ENCODE results near the gene HEMK1. TPM values are rescaled to one million over a fixed set of nuclear protein-coding genes. Genes with fewer than 3 reads are reported as not detected.

HEMK1 gene
- total RNA-seq, 2 experiments from 2014 or later, result 27.0 to 30.4 TPM

DNA sequence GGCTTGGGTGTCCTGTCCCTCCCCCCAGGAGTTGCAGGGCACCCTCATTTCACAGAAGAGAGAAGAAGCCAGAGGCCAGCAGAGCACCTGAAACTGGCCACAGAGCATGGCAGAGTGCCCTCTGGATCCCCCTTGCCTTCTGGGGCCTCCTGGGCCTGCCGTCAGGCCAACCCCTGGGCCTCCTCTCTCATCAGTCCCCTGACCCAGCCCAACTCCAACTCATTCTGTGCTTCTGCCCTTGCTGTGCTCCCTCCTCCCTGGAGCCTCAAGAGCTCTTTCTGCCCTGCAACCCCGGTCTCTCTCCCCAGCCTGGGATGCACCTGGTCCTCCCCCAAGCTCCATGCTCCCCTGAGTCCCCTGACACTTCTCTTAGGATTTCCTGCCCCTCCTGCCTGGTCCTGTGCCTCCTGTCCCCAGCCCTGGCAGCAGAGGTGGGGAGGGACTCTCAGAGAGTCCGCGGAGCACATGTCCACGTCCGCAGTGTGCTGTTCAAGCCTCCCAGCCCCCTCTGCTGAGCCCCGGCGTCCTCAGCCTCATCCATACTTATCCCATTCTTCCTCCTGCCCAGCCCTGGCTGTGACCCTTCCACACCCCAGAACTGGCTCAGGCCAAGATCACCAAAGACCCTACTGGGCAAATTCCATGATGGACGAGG, 35.4 kb upstream of the HEMK1 start:
- CTCF ChIA-PET, result interaction anchor here (1.0 kb wide), 1 partner anchor 10 kb away, joined by 4 read pairs; no protein-coding TSS in a partner anchor
- intact Hi-C loops (cut with micrococcal nuclease), result no loop called here
- H3K9me3 Mint-ChIP-seq, result no peaks in the 10 kb centered on the region
- H3K4me1 Mint-ChIP-seq (ENCODE audit: low read depth), result no peaks in the 10 kb centered on the region
- H3K27me3 Mint-ChIP-seq (ENCODE audit: low read depth), result peaks cover 3% of the 10 kb centered on the region
- no peak overlapping the region for H3K4me3 Mint-ChIP-seq
- no peak for DNase-seq
- H3K36me3 Mint-ChIP-seq (ENCODE audit: low read depth), result no peaks in the 10 kb centered on the region
- H3K27ac Mint-ChIP-seq, result no peak overlapping the region

- no peaks in the 10 kb centered on the region for H3K9me3 Mint-ChIP-seq
- no peak overlapping the region for H3K4me3 Mint-ChIP-seq
- no peak for DNase-seq
- no peaks in the 10 kb centered on the region for H3K4me1 Mint-ChIP-seq (ENCODE audit: low read depth)
- no peak overlapping the region for H3K27ac Mint-ChIP-seq
- intact Hi-C loops (cut with micrococcal nuclease), result no loop called here
- no peaks in the 10 kb centered on the region for H3K36me3 Mint-ChIP-seq (ENCODE audit: low read depth)
- CTCF ChIA-PET, result interaction anchor here (0.6 to 1.5 kb wide), 3 partner anchors 9 to 190 kb away, joined by 3 to 4 read pairs (median 4); no protein-coding TSS in a partner anchor
- H3K27me3 Mint-ChIP-seq (ENCODE audit: low read depth), result peaks cover under 1% of the 10 kb centered on the region
These were observed 34.5 kb upstream of the HEMK1 start for GRCh38 chr3:50534681-50535330.

DNA sequence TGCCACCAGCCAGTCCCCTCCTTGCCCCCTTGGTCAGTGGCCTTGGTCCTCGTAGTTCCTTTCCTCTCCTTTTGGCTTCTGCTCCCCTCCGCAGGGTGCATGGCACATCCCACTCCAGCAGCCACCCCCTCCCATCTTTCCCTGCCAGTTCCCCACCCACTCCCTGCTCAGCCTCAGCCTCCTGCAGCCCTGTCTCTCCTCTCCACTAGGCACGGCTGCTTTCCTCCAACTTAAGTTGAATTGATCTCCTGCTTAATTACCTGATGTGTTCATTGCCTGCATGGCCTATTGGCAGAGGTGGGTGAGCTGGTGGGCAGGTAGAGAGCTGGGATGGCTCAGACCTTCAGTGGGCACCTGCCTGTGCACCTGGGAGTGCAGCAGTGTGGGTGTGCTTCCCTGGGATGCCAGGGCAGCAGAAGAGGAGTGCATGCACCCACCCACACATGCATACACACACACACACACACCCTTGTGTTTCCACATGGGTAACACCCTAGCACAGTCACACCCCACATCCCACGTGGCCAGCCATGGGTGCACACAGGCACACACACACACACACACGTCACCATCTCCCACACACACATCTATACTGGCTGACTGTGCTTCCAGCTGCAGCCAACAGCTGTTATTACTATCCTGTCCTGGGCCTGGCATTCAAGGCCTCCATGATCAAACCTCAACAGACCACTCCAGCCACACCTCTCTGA, 32.7 kb upstream of the HEMK1 start:
- intact Hi-C loops (cut with micrococcal nuclease), result no loop called here
- Mint-ChIP-seq H3K36me3 (ENCODE audit: low read depth) (no peaks in the 10 kb centered on the region), H3K27ac (no peak overlapping the region), H3K9me3 (no peaks in the 10 kb centered on the region), H3K27me3 (ENCODE audit: low read depth) (no peaks in the 10 kb centered on the region), H3K4me3 (no peak overlapping the region), H3K4me1 (ENCODE audit: low read depth) (no peaks in the 10 kb centered on the region)
- CTCF ChIA-PET, result interaction anchor here (0.8 to 2.2 kb wide), 3 partner anchors 13 to 80 kb away, joined by 3 to 5 read pairs (median 3); no protein-coding TSS in a partner anchor
- DNase-seq, result no peak

- Mint-ChIP-seq H3K27ac (no peak overlapping the region), H3K4me3 (no peak overlapping the region), H3K27me3 (ENCODE audit: low read depth) (no peaks in the 10 kb centered on the region), H3K36me3 (ENCODE audit: low read depth) (no peaks in the 10 kb centered on the region), H3K4me1 (ENCODE audit: low read depth) (no peaks in the 10 kb centered on the region), H3K9me3 (no peaks in the 10 kb centered on the region)
- CTCF ChIA-PET, result interaction anchor here (2.2 kb wide), 1 partner anchor 15 kb away, joined by 5 read pairs; no protein-coding TSS in a partner anchor
- intact Hi-C loops (cut with micrococcal nuclease), result no loop called here
- DNase-seq, result no peak
These were observed 31.7 kb upstream of the HEMK1 start for GRCh38 chr3:50537421-50538129.

DNA sequence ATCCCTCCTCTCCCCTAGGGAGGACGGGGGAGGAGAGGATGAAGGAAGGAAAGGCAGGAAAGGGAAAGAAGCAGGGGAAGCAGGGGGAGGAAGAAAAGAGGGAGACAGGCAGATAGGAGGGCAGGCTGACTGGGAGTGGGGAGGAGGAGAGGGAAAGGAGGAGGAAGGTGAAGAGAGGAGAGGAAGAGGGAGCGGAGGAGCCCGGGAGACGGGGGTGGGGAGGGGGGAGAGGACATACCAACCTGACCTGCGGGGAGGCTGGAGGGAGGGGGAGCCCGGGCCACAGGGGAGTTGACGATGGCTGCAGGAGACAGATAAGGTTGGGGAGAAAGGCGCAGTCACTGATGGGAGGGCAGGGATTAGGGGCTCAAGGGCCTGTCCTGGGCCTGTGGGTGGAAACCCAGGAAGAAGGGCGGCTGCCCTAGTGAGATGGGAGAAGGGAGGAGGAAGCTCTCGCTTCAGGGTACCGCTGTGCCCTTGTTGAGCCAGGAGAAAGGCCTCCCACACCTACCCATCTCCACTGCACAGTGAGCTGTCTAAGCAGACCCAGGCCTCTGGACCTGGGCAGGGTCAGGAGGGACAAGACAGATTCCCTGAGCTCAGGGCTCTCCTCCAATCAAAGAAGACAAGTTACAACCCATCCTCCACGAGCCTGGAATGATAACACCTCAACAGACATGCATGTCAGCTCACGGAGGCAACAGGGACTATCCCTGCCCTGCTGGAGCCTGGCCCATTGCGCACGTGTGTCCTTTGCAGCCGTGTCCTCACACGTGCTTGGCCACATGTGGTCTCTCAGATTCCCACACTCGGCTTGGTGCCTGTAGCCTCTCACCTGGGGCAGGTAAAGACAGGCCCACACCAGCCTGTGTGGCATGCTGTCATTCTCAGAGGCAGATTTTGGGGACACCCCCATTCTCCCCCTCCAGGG, 29.7 kb upstream of the HEMK1 start:
- CTCF ChIA-PET, result interaction anchor here (0.6 to 2.4 kb wide), 4 partner anchors 10 to 1507 kb away, joined by 3 to 7 read pairs (median 3); no protein-coding TSS in a partner anchor
- Mint-ChIP-seq H3K9me3 (no peaks in the 10 kb centered on the region), H3K27ac (no peak overlapping the region), H3K27me3 (ENCODE audit: low read depth) (no peaks in the 10 kb centered on the region), H3K36me3 (ENCODE audit: low read depth) (no peaks in the 10 kb centered on the region), H3K4me3 (no peak overlapping the region), H3K4me1 (ENCODE audit: low read depth) (no peaks in the 10 kb centered on the region)
- DNase-seq, result no peak
- intact Hi-C loops (cut with micrococcal nuclease), result no loop called here

GRCh38 chr3:50542177-50543034, 26.9 kb upstream of the HEMK1 start:
- H3K4me3 Mint-ChIP-seq, result no peak overlapping the region
- no peaks in the 10 kb centered on the region for H3K4me1 Mint-ChIP-seq (ENCODE audit: low read depth)
- H3K27me3 Mint-ChIP-seq (ENCODE audit: low read depth), result no peaks in the 10 kb centered on the region
- no peaks in the 10 kb centered on the region for H3K36me3 Mint-ChIP-seq (ENCODE audit: low read depth)
- H3K9me3 Mint-ChIP-seq, result no peaks in the 10 kb centered on the region
- no peak overlapping the region for H3K27ac Mint-ChIP-seq
- CTCF ChIA-PET, result interaction anchor here (0.6 to 3.7 kb wide), 35 partner anchors 9 to 219 kb away, joined by 3 to 29 read pairs (median 4); partner anchors contain the start of genes CYB561D2, HEMK1, NPRL2 and ZMYND10
- intact Hi-C loops (cut with micrococcal nuclease), result loop anchor here (1.0 kb wide), 3 partner anchors 23 to 195 kb away; no protein-coding TSS in a partner anchor
- DNase-seq, result peak; percentile 71

DNA sequence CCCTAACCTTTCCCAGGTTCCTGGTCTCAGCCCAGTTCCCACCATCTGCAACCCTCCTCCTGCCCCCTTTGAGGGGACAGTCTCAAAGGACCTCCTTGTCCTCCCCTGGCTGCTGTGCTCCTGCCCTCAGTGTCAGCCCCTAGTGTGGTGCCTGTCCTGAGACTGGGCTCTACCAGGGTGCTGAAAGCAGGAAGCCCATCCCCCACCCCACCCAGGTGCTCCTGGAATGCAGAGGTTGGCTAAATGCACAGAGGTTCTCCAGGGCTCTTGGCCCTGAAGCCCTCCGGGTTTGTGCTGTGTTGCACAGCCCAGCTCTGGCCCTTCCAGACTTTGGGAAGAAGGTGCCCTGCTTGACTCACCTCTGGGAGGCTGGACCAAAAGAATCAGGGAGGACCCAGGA, 23.5 kb upstream of the HEMK1 start:
- Mint-ChIP-seq H3K27me3 (ENCODE audit: low read depth) (no peaks in the 10 kb centered on the region), H3K9me3 (no peaks in the 10 kb centered on the region), H3K4me1 (ENCODE audit: low read depth) (no peaks in the 10 kb centered on the region), H3K27ac (no peak overlapping the region), H3K4me3 (no peak overlapping the region), H3K36me3 (ENCODE audit: low read depth) (no peaks in the 10 kb centered on the region)
- CTCF ChIA-PET, result no interaction called here
- no peak for DNase-seq
- intact Hi-C loops (cut with micrococcal nuclease), result no loop called here

DNA sequence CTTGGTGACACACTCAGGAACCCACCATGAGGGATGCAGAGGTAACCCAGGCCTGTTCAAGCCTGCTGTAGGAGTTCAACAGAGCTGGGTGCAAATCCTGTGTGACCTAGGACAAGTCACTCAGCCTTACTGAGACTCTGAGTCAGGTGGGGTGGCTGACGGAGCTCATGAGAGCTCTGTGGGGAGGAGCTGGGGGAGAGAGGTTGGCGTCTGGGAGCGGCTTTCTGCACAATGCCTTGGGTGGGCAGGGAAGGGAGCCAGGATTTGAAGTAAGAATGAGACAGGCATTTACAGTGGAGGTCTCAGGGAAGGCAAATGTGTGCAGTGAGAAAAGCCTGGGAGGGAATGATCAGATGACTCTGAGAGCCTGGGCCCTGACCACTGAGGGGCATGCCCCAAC, 20.1 kb upstream of the HEMK1 start:
- H3K4me1 Mint-ChIP-seq (ENCODE audit: low read depth), result no peaks in the 10 kb centered on the region
- no peaks in the 10 kb centered on the region for H3K27me3 Mint-ChIP-seq (ENCODE audit: low read depth)
- H3K36me3 Mint-ChIP-seq (ENCODE audit: low read depth), result no peaks in the 10 kb centered on the region
- intact Hi-C loops (cut with micrococcal nuclease), result no loop called here
- no peaks in the 10 kb centered on the region for H3K9me3 Mint-ChIP-seq
- no peak overlapping the region for H3K4me3 Mint-ChIP-seq
- CTCF ChIA-PET, result interaction anchor here (0.6 to 1.7 kb wide), 14 partner anchors 10 to 1114 kb away, joined by 3 to 10 read pairs (median 3); no protein-coding TSS in a partner anchor
- H3K27ac Mint-ChIP-seq, result no peak overlapping the region
- no peak for DNase-seq

GRCh38 chr3:50550079-50550736, 19.1 kb upstream of the HEMK1 start:
- DNase-seq, result peak; percentile 83
- Mint-ChIP-seq H3K27me3 (ENCODE audit: low read depth) (no peaks in the 10 kb centered on the region), H3K36me3 (ENCODE audit: low read depth) (no peaks in the 10 kb centered on the region), H3K4me1 (ENCODE audit: low read depth) (no peaks in the 10 kb centered on the region), H3K27ac (no peak overlapping the region), H3K9me3 (no peaks in the 10 kb centered on the region), H3K4me3 (no peak overlapping the region)
- CTCF ChIA-PET, result interaction anchor here (0.6 to 2.4 kb wide), 19 partner anchors 8 to 261 kb away, joined by 3 to 12 read pairs (median 3); partner anchors contain the start of gene HEMK1
- intact Hi-C loops (cut with micrococcal nuclease), result loop anchor here (1.0 kb wide), 3 partner anchors 31 to 276 kb away; no protein-coding TSS in a partner anchor

GRCh38 chr3:50551054-50551659, 18.2 kb upstream of the HEMK1 start:
- Mint-ChIP-seq H3K36me3 (ENCODE audit: low read depth) (no peaks in the 10 kb centered on the region), H3K27me3 (ENCODE audit: low read depth) (no peaks in the 10 kb centered on the region), H3K9me3 (no peaks in the 10 kb centered on the region), H3K4me3 (no peak overlapping the region), H3K4me1 (ENCODE audit: low read depth) (no peaks in the 10 kb centered on the region), H3K27ac (no peak overlapping the region)
- intact Hi-C loops (cut with micrococcal nuclease), result loop anchor here (1.0 kb wide), 1 partner anchor 63 kb away; no protein-coding TSS in a partner anchor
- CTCF ChIA-PET, result interaction anchor here (0.5 to 2.4 kb wide), 12 partner anchors 9 to 749 kb away, joined by 3 to 12 read pairs (median 3); partner anchors contain the start of gene HEMK1
- no peak for DNase-seq

Measured in activated naive CD4-positive, alpha-beta T cell treated with anti-CD3 and anti-CD28 coated beads for 36 hours (primary cell).